ENCODE data around the gene VSTM2B.

DNA sequence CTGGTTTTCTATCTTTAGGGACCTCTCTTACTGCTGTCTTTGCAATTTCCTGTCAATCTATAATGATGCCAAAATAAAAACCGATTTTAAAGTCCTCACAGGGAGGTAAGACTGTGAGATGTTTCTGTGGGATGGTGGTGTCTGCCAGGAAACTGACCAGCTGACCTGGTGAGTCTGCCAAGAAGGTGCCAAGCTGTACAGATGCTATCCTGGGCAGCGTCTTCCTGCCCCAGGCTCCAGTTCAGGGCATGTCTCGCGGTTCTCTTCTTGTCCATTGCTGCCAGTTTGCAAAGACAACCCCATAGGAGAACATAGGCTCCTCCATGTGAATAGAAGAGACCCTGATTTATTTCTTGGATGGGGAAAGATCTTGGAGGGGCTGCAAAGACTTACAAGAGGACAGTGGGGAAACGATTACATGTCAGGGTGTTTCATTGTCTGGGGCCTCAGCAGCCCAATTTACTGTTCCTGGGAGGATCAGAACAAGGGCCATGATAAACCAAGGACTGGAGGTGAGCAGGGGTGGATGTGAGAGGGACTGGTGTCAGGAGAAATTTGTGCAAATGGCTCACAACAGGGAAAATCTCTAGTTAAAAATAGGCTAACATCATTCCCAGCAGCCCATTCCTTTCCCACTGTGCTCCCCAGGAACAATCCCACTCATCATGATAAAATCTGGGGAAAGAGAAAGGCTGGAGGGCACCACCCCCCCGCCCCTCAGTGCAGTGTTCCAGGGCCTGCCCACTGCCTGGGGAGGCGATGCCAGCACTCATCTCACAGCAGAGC, 42.7 kb upstream of the VSTM2B start:
- TF ChIP-seq ISL1 (CRISPR knock-in tag; IDR thresholded peaks at IDR 0.05) (no peak), OSR1 (CRISPR knock-in tag; IDR thresholded peaks at IDR 0.05) (no peak), TOX (CRISPR knock-in tag; IDR thresholded peaks at IDR 0.05; ENCODE audit: borderline replicate concordance) (no peak)

All from SK-N-SH treated with all-trans-retinoic acid at 6 μM for 48 hours (cell line).